Activated CD4-positive, alpha-beta memory T cell treated with anti-CD3 and anti-CD28 coated beads for 36 hours (primary cell): Measurements from ENCODE around the gene SPATS1. TPM values are rescaled to one million over a fixed set of nuclear protein-coding genes. Genes with fewer than 3 reads are reported as not detected.

ENCODE experiments used
- total RNA-seq, 2 experiments: library from RNA; stranded (reverse); gene quantifications; one replicate each; pipeline ENCODE4 v1.2.3, GENCODE V29; 2021

Gene SPATS1
- total RNA-seq, 2 experiments from 2014 or later = not detected

Other genes starting within 250 kb of the SPATS1 start
- 10 to 100 TPM; 49.5 to 50.1 TPM for gene MRPL14, start 215.2 kb upstream of the SPATS1 start, total RNA-seq
- gene TMEM63B, start 215.1 kb upstream of the SPATS1 start, total RNA-seq = 10 to 100 TPM; 11.6 to 13.0 TPM
- gene CAPN11, start 183.8 kb upstream of the SPATS1 start, total RNA-seq = under 1 TPM in 1 of 2 experiments, not detected in 1; 0.12 TPM
- not detected for gene MYMX, start 125.7 kb upstream of the SPATS1 start, total RNA-seq
- gene SLC29A1, start 119.1 kb upstream of the SPATS1 start, total RNA-seq = 10 to 100 TPM; 47.6 to 50.0 TPM
- 1,000 to 10,000 TPM; 1,671 to 1,695 TPM for gene HSP90AB1, start 95.5 kb upstream of the SPATS1 start, total RNA-seq
- 10 to 100 TPM; 16.5 to 16.8 TPM for gene SLC35B2, start 85.1 kb upstream of the SPATS1 start, total RNA-seq
- 10 to 100 TPM; 24.7 to 25.1 TPM for gene NFKBIE, start 77.1 kb upstream of the SPATS1 start, total RNA-seq
- under 1 TPM; 0.07 to 0.12 TPM for gene TMEM151B, start 72.2 kb upstream of the SPATS1 start, total RNA-seq
- gene AARS2, start 29.3 kb upstream of the SPATS1 start, total RNA-seq = 10 to 100 TPM; 16.3 to 16.5 TPM
- gene CDC5L, start 45.1 kb downstream of the SPATS1 start, total RNA-seq = 10 to 100 TPM; 24.0 to 24.3 TPM